SH-SY5Y (cell line): ENCODE measurements around the gene CEP170.

Experiments used
- GATA2 ChIP-seq: IDR thresholded peaks from 2 replicates; pipeline ENCODE4 v1.6.1; 2011; ENCODE audit warnings: mild to moderate bottlenecking, low read depth, low read length
- GATA3 ChIP-seq: IDR thresholded peaks from 2 replicates; pipeline ENCODE4 v1.6.1; 2011; ENCODE audit warnings: low read depth, mild to moderate bottlenecking, low read length, moderate library complexity

DNA sequence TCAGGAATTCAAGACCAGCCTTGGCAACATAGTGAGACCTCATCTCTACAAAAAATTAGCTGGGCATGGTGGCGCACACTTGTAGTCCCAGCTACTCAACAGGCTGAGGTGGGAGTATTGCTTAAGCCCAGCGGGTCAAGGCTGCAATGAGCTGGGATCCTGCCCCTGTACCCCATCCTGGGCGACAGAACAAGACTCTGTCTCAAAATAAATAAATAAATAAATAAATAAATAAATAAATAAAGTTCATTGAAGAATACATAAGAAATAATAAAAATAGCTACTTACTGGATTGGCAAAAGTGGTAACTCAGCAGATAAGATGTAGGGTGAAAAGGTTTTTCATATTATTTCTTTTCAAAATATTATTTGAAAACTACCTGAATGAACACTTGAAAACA, 5.9 kb downstream of the CEP170 start:
- TF ChIP-seq GATA3 (no peak), GATA2 (no peak)
